Lower lobe of right lung (tissue), 2 donors: ENCODE results near the gene PRR36. TPM values are rescaled to one million over a fixed set of nuclear protein-coding genes. Genes with fewer than 3 reads are reported as not detected.

Source experiments
- ATAC-seq, 2 donors: fragments of 200-7000 bp; cut with Tn5 transposase; one replicate each; pipeline ENCODE4 v1.9.1; 2020 to 2022; ENCODE audit warnings: mild to moderate bottlenecking in 2 of 2, moderate library complexity in 2 of 2
- DNase-seq: peaks from one replicate; pipeline ENCODE4 v3.0.0-alpha.2; 2020
- H3K27ac ChIP-seq: fragments of 200-600 bp; one replicate; pipeline ENCODE4 v1.8.0; 2022
- H3K27me3 ChIP-seq: fragments of 200-600 bp; one replicate; pipeline ENCODE4 v1.8.0; 2022; ENCODE audit warnings: low read depth
- H3K36me3 ChIP-seq: fragments of 200-600 bp; one replicate; pipeline ENCODE4 v1.8.0; 2022; ENCODE audit warnings: mild to moderate bottlenecking
- H3K4me1 ChIP-seq: fragments of 200-600 bp; one replicate; pipeline ENCODE4 v1.8.0; 2022
- H3K4me3 ChIP-seq: fragments of 200-600 bp; one replicate; pipeline ENCODE4 v1.8.0; 2022; ENCODE audit warnings: mild to moderate bottlenecking
- H3K9me3 ChIP-seq: fragments of 200-600 bp; one replicate; pipeline ENCODE4 v1.8.0; 2022
- intact Hi-C: fragments of 100-400 bp; cut with DNase I; formaldehyde crosslinking; loops from one replicate; pipeline ENCODE4 v1.11.0; 2022
- total RNA-seq: library from RNA; stranded (reverse); fragmentation: NEBNext Ultra II Directional; extraction: Animal tissue kit (Norgen Biotek cat#: 25700); gene quantifications from one replicate; pipeline ENCODE4 v1.2.1, GENCODE V29; 2021
- TF ChIP-seq, protein P1 (sequence below): fragments of 200-600 bp; IDR thresholded peaks from one replicate; pipeline ENCODE4 v1.8.0; 2022; ENCODE audit warnings: antibody characterized with exemption, mild to moderate bottlenecking
- donor health status: DM: no; HTN: yes; CAD: no; lungs with severe emphysema.

PRR36 gene
- total RNA-seq, 1 donor from 2014 or later: 2.5 TPM

DNA sequence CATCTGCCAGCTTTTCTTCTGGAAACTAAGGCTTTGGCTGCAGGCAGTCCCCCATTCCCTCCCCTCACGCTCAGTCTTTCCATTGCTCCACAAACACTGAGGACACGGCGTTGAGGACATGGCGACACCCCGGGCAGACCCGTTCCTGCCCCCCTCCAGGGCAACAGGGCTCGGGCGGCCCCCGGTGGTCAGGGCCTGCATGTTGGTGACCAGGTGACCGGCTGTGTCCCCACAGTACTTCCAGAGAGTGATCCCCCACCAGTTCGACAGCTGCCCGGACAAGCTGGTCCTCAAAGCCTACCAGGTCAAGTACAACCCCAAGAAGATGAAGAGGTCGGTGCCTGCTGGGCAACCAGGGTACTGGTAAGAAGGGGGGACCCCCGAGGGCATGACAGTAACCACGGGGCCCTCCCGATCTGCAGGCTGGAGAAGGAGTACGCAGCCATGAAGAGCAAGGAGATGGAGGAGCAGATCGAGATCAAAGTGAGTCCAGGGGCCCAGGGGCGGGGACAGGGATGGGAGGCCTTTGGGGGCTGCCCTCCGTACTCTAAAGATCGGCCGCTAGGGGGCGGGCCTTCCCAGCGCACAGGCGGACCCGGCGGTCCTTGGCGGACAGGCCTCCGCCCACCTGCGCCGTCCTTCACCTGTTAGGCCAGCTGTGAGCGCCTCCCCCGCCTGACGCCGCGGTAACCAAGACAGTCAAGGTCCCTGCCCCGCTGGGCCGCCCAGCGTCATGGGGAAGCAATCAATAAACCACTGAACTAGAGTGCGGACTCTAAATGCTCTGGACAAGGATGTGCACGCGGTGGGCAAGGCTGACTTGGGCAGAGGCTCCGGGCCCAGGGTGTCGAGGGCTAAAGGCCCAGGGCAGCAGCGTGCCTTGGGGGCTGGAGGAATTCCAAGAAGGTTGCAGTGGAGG, 21.1 kb downstream of the PRR36 start:
- H3K27me3 ChIP-seq: no peaks in the 10 kb centered on the region
- intact Hi-C loops: no loop called here
- DNase-seq (peak; percentile 90), ATAC-seq (peak; percentile 88 to 90)
- H3K4me3 ChIP-seq: no peak overlapping the region
- TF ChIP-seq, protein P1, sequence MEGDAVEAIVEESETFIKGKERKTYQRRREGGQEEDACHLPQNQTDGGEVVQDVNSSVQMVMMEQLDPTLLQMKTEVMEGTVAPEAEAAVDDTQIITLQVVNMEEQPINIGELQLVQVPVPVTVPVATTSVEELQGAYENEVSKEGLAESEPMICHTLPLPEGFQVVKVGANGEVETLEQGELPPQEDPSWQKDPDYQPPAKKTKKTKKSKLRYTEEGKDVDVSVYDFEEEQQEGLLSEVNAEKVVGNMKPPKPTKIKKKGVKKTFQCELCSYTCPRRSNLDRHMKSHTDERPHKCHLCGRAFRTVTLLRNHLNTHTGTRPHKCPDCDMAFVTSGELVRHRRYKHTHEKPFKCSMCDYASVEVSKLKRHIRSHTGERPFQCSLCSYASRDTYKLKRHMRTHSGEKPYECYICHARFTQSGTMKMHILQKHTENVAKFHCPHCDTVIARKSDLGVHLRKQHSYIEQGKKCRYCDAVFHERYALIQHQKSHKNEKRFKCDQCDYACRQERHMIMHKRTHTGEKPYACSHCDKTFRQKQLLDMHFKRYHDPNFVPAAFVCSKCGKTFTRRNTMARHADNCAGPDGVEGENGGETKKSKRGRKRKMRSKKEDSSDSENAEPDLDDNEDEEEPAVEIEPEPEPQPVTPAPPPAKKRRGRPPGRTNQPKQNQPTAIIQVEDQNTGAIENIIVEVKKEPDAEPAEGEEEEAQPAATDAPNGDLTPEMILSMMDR: peak; percentile 81
- no peaks in the 10 kb centered on the region for H3K36me3 ChIP-seq
- H3K27ac ChIP-seq: no peak overlapping the region
- H3K9me3 ChIP-seq: no peaks in the 10 kb centered on the region
- peaks cover 7% of the 10 kb centered on the region for H3K4me1 ChIP-seq

DNA sequence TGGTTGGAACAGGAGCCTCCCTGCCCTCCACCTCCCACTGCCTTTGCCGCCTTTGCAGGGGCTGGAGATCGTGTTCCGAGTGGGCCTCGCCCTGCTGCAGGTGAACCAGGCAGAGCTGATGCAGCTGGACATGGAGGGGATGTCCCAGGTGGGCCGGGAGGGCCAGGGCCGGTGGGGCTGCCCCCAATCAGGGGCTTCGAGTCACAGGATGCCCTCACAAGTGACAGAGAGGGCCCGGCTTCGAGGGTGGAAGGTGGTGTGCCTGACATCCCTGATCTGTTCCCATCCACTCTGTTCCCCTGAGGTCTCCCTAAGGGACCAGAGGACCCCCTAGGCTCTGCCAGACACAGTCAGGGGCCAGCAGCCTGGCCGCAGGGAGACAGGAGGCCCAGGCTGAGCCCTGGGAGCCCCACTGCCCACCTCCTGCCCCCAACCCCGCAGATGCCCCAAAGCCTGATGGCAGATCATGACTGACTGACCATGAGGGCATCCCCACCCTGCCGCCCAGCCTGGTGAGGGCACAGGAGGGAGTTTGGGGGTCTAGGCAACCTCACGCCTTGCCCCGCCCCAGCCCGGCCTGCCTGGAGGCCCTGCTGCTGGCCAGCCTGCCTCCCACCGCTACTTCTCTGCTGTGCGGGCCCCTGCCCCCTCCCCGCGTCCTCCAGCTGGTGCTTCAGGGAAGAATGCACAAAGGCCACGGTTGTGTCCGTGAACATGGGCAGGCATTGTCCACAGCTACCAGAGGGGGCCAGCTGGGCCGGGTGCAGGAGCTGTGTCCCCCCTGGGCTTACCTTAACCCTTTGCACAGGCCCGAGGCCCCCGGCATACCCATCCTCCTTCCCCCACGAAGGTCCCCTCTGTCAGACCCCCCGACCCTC, 22.3 kb downstream of the PRR36 start:
- no peaks in the 10 kb centered on the region for H3K27me3 ChIP-seq
- H3K4me1 ChIP-seq: peaks cover 7% of the 10 kb centered on the region
- ATAC-seq: no peak
- no peak overlapping the region for H3K4me3 ChIP-seq
- no peak overlapping the region for H3K27ac ChIP-seq
- H3K9me3 ChIP-seq: no peaks in the 10 kb centered on the region
- no peaks in the 10 kb centered on the region for H3K36me3 ChIP-seq
- TF ChIP-seq, protein P1: no peak
- intact Hi-C loops: no loop called here
- DNase-seq: no peak

DNA sequence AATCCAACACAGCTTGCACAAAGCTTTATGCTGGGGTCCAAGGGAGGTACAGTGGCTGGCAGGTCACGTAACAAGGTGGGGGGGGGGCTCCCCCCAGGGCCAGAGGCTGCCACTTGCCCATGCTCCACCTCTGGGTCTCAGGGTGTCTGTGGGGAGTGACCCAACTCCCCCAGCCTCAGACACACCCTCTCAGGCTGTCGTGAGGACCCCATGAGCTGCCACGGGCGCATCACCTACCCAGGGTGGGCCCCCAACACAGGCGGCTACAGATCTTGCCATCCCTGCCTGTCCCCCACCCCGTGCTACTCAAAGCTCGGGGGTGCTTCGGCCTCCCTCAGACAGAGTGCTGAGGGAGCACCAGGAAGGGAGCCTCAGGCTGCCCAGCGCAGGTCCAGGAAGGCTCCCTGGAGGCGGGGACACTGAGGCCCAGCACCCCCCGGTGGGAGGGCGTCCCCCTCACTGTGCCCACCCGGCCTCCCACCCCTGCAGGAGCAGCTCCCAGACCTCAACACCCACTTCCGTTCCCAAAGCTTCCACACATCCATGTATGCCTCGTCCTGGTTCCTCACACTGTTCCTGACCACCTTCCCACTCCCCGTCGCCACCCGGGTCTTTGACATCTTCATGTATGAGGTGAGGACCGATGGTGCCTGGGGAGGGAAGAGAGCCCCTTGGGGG, 23.1 kb downstream of the PRR36 start:
- Histone ChIP-seq H3K36me3 (no peaks in the 10 kb centered on the region), H3K4me3 (no peak overlapping the region), H3K4me1 (peaks cover 7% of the 10 kb centered on the region), H3K27ac (peak overlapping the region; percentile 46), H3K27me3 (no peaks in the 10 kb centered on the region), H3K9me3 (no peaks in the 10 kb centered on the region)
- DNase-seq (no peak), ATAC-seq (no peak)
- TF ChIP-seq, protein P1: no peak
- intact Hi-C loops: no loop called here

DNA sequence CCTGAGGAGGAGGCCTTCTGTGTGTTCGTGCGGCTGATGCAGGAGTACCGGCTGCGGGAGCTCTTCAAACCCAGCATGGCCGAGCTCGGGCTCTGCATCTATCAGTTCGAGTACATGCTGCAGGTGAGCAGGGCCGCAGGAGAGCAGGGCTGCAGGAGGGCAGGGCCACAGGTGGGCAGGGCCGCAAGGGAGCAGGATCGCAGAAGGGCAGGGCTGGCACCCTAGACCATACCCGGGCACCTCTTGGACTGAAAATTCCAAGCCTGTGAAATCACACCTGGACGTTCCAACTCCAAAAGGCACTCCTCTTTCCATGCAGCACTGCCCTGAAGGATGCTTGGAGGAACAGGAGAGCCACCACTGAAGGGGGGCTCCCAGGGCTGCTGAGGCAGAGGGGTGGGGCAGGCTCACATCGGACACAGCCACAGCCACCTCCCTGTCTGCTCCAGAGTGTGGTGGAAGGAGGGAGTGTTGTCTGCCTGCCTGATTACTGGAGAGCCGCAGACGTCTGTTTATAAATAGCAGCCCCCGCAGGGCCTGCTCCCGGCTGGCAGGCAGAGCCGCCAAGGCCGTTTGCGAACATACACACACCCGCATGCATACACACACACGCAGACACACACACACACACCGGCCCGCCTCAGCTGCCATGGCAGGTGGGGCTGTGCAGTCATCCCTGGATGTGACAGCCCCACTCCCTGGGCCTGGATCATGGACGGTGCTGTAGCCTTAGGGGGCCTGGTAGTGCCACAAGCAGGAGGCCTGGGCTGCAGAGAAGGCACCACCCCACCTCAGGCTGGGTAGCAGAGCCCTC, 24.0 kb downstream of the PRR36 start:
- Histone ChIP-seq H3K4me1 (peaks cover 7% of the 10 kb centered on the region), H3K27ac (peak overlapping the region; percentile 46), H3K9me3 (no peaks in the 10 kb centered on the region), H3K36me3 (no peaks in the 10 kb centered on the region), H3K4me3 (no peak overlapping the region), H3K27me3 (no peaks in the 10 kb centered on the region)
- intact Hi-C loops: no loop called here
- ATAC-seq (peak; percentile 76 to 80), DNase-seq (no peak)
- TF ChIP-seq, protein P1: no peak
